HEK293 (cell line): Measurements from ENCODE around the gene DUS3L.

Source experiments
- BCL11A ChIP-seq: fragments of 450-650 bp; formaldehyde crosslinking; IDR thresholded peaks from 2 replicates; pipeline ENCODE4 v1.5.1; 2016; ENCODE audit warnings: low read depth, missing biosample characterization, missing genetic modification characterization
- CTCF ChIP-seq: fragments of 450-650 bp; formaldehyde crosslinking; IDR thresholded peaks from 2 replicates; pipeline ENCODE4 v1.5.1; 2016; ENCODE audit warnings: missing biosample characterization, missing genetic modification characterization
- PRDM2 ChIP-seq: fragments of 450-650 bp; formaldehyde crosslinking; IDR thresholded peaks from 2 replicates; pipeline ENCODE4 v1.5.1; 2016; ENCODE audit warnings: missing biosample characterization, missing genetic modification characterization, borderline replicate concordance
- YY1 ChIP-seq: fragments of 450-650 bp; formaldehyde crosslinking; IDR thresholded peaks from 2 replicates; pipeline ENCODE4 v1.5.1; 2018; ENCODE audit warnings: missing biosample characterization, missing genetic modification characterization
- ZNF148 ChIP-seq: fragments of 450-650 bp; formaldehyde crosslinking; IDR thresholded peaks from 2 replicates; pipeline ENCODE4 v1.5.0; 2017; ENCODE audit warnings: missing biosample characterization, missing genetic modification characterization, borderline replicate concordance
- ZNF157 ChIP-seq: fragments of 450-650 bp; formaldehyde crosslinking; IDR thresholded peaks from 2 replicates; pipeline ENCODE4 v1.5.1; 2016; ENCODE audit warnings: missing biosample characterization, missing genetic modification characterization
- ZNF18 ChIP-seq: fragments of 450-650 bp; formaldehyde crosslinking; IDR thresholded peaks from 2 replicates; pipeline ENCODE4 v1.5.1; 2016; ENCODE audit warnings: missing biosample characterization, missing genetic modification characterization
- ZNF211 ChIP-seq: fragments of 450-650 bp; formaldehyde crosslinking; IDR thresholded peaks from 2 replicates; pipeline ENCODE4 v1.5.1; 2016; ENCODE audit warnings: low read depth, missing biosample characterization, missing genetic modification characterization
- ZNF404 ChIP-seq: fragments of 450-650 bp; formaldehyde crosslinking; IDR thresholded peaks from 2 replicates; pipeline ENCODE4 v1.5.1; 2017; ENCODE audit warnings: missing biosample characterization, missing genetic modification characterization

GRCh38 chr19:5775668-5776309 is 15.2 kb downstream of the DUS3L start:
- TF ChIP-seq PRDM2 (tag by site-specific recombination): no peak
- no peak for TF ChIP-seq CTCF (tag by site-specific recombination)
- TF ChIP-seq ZNF157: no peak
- no peak for TF ChIP-seq ZNF211 (tag by site-specific recombination)
- TF ChIP-seq BCL11A (tag by site-specific recombination): no peak
- TF ChIP-seq YY1 (tag by site-specific recombination): no peak
- TF ChIP-seq ZNF148 (tag by site-specific recombination): no peak
- TF ChIP-seq ZNF18 (tag by site-specific recombination): no peak
- no peak for TF ChIP-seq ZNF404 (tag by site-specific recombination)
